D721Med (cell line): ENCODE results near the gene JAK3.
"Not testable (repeated sequence)": the region's sequence is repeated elsewhere in the genome, so short reads cannot be mapped to it uniquely, and the experiment has no call there.

ENCODE experiments used
- DNase-seq: peaks from one replicate; pipeline ENCODE4 v3.0.0; 2011; ENCODE audit warnings: low spot score; ENCODE audit not compliant: insufficient read length
- FAIRE-seq: peaks from 2 replicates; lab custom pipeline; 2011; peaks lifted over from hg19 to GRCh38; lab: Jason Lieb, UNC
- CTCF ChIP-seq: IDR thresholded peaks from 2 replicates; pipeline ENCODE4 v1.5.1; 2012; ENCODE audit warnings: mild to moderate bottlenecking, control low read depth; ENCODE audit not compliant: insufficient read depth; ENCODE audit errors: missing control alignments

The JAK3 gene

DNA sequence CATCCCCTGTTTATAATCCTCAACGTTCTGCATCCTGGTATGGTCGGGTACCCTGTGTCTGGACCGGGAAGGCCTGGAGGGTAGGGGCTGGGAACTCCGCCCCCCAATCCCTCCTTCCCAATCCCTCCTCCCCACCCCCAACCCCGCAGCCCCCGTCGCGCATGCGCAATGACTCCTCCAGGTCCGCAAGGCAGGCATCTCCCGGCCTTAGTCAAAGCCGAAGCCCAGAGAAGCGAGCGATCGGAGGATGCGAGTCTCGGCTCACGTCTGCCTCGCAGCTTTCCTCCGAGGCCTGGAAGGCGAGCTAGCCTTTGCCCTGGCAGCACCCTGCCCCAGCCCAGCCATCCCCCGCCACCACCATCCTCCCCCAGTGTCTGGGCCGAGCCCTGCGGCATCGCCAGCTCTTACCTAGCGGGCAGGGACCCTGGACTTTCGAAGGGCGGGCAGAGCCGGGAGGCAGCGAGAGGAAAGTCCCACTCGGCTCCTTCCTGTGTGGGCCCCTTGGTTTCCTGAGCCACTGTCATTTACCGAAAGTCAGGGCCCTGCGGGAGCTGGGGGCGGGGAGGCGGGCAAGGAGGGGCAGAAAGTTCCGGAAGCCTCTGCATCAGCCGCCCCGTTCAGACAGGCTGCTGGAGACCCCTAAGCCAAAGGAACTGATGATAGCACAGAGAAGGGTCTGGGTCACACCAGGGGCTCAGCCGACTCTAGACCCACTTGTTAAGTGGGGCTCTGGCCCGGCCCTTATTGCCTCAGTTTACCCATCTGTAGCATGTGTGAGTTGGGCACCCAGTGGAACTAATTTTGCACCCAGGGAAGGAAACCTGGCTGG is at the start of gene JAK3:
JAK3 (minus strand) TSS at position 445 of the 829 bp plus-strand sequence. CDS start 3,565 bp downstream, outside the sequence.
- no peak for TF ChIP-seq CTCF
- peak; percentile 66 for DNase-seq
- FAIRE-seq = no peak

DNA sequence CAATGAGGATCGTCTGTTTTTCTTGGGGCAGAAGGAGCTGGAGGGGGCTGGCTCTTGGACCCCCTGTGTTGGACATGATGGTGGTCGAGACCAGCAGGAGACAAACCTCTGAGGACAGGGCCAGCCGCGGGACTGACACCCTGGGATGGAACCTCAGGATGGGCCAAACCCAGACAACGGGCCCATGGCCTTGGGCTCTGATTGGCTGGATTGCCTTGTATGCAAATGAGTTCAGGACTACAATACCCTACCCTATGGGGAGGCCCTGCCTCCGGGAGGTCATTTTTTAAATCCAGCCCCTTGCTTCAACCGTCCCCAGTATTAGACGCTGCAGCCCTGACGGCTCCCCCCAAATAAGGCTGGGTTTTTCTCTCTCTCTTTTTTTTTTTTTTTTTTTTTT is 46.0 kb upstream of the JAK3 start:
- DNase-seq (no peak), FAIRE-seq (no peak)
- TF ChIP-seq CTCF = no peak

- DNase-seq (no peak), FAIRE-seq (no peak)
- no peak for TF ChIP-seq CTCF
These were observed 41.9 kb upstream of the JAK3 start for GRCh38 chr19:17889609-17890214.

GRCh38 chr19:17888260-17888659 is 40.5 kb upstream of the JAK3 start:
- TF ChIP-seq CTCF = no peak
- FAIRE-seq (no peak), DNase-seq (no peak)

- not testable (repeated sequence) for DNase-seq, FAIRE-seq
These were observed 39.4 kb upstream of the JAK3 start for GRCh38 chr19:17887221-17887620.

- DNase-seq = no peak
- no peak for TF ChIP-seq CTCF
- no peak for FAIRE-seq
These were observed 38.7 kb upstream of the JAK3 start for GRCh38 chr19:17886515-17886914.

DNA sequence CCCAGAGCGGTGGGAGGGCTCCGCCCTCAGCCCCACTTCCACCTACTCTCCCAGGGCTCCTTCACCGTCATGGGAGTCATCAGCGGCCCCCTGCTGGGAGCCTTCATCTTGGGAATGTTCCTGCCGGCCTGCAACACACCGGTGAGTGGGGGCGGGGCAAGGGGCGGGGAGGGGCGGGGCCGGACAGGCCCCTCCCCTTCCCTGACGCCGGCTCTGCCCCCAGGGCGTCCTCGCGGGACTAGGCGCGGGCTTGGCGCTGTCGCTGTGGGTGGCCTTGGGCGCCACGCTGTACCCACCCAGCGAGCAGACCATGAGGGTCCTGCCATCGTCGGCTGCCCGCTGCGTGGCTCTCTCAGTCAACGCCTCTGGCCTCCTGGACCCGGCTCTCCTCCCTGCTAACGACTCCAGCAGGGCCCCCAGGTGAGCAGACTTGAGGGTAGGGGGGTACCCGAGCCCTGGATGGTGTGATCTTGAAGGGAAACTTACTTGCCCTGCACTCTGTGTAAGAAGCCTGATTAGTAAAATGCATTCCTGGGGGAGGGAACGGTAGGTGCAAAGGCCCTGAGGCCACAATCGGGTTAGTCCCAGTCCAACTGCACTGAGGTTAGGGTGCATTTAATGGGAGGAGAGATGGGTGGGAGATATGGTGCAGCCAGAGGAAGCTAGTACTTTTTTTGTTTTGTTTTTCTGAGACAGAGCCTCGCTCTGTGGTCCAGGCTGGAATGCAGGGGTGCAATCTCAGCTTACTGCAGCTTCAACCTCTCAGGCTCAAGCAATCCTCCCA is 36.0 kb upstream of the JAK3 start:
- FAIRE-seq (no peak), DNase-seq (no peak)
- TF ChIP-seq CTCF = no peak
